Measurements from ENCODE around the gene SIL1. TPM values are rescaled to one million over a fixed set of nuclear protein-coding genes. Genes with fewer than 3 reads are reported as not detected.

The SIL1 gene
- total and polyA plus RNA-seq, 2 donors (not counting 3 experiments of a cell fraction or from before 2014, with no cell fraction given), result 47.6 to 67.2 TPM

GRCh38 chr5:139186752-139187326 is 11.3 kb downstream of the SIL1 start:
- ChIA-PET POLR2A (no interaction called here), CTCF (no interaction called here)
- TF ChIP-seq MYC (IDR thresholded peaks at IDR 0.05; ENCODE audit: low read depth, low read length) (no peak), POLR2A (IDR thresholded peaks at IDR 0.05; ENCODE audit: low read depth, low read length) (no peak), POLR2AphosphoS5 (IDR thresholded peaks at IDR 0.05; ENCODE audit: insufficient read depth, low read depth, low read length) (no peak), GATA2 (IDR thresholded peaks at IDR 0.05; ENCODE audit: insufficient read depth, insufficient read length, low read depth, low read length) (no peak), EZH2 (IDR thresholded peaks at IDR 0.05; ENCODE audit: borderline replicate concordance, low read depth, low read length, severe bottlenecking) (no peak), JUN (IDR thresholded peaks at IDR 0.05; ENCODE audit: borderline replicate concordance, insufficient read depth, insufficient read length, low read depth) (no peak), MAX (IDR thresholded peaks at IDR 0.05; ENCODE audit: insufficient read depth, insufficient read length) (no peak), CTCF (IDR thresholded peaks at IDR 0.05; ENCODE audit: extremely low read depth in 1 of 2, insufficient read depth in 1 of 2, low read depth in 1 of 2, low read length in 2 of 2) (no peak), FOS (IDR thresholded peaks at IDR 0.05; ENCODE audit: borderline replicate concordance, insufficient read depth, low read length) (no peak)
- Histone ChIP-seq H3K27me3 (ENCODE audit: control insufficient read depth in 2 of 2, insufficient read depth in 2 of 2, low read length in 2 of 2) (no peaks in the 10 kb centered on the region), H3K9ac (replicated peaks; ENCODE audit: extremely low read depth, insufficient read depth, low read length) (no peak overlapping the region), H3K4me1 (ENCODE audit: control insufficient read depth, extremely low read depth, insufficient read depth, low read length) (no peaks in the 10 kb centered on the region), H3K4me2 (ENCODE audit: insufficient read depth, low read length) (no peak overlapping the region), H3K36me3 (ENCODE audit: control insufficient read depth in 2 of 2, extremely low read depth in 1 of 2, insufficient read depth in 2 of 2, low read length in 2 of 2) (no peaks in the 10 kb centered on the region), H3K9me3 (replicated peaks; ENCODE audit: control insufficient read depth, insufficient read depth, low read length) (no peaks in the 10 kb centered on the region), H3K4me3 (replicated peaks in 1 of 3; ENCODE audit: insufficient read depth in 1 of 3, low read depth in 1 of 3, low read length in 3 of 3) (no peak overlapping the region), H2AFZ (ENCODE audit: low read depth, low read length) (no peak overlapping the region), H3K9me1 (replicated peaks; ENCODE audit: control insufficient read depth, extremely low read depth, insufficient read depth, low read length) (no peaks in the 10 kb centered on the region), H4K20me1 (replicated peaks; ENCODE audit: control insufficient read depth, extremely low read depth, insufficient read depth, low read length) (no peaks in the 10 kb centered on the region), H3K27ac (ENCODE audit: insufficient read depth, low read depth, low read length) (no peak overlapping the region), H3K79me2 (ENCODE audit: control insufficient read depth, insufficient read depth, low read length) (peaks cover 3% of the 10 kb centered on the region)
- BruUV-seq (replicated peaks), result no TSS peak
- dilution Hi-C loops (cut with MboI; ENCODE audit: extremely low pct_ligation_motif_present, low sequenced_read_pairs) (no loop called here), intact Hi-C loops (cut with micrococcal nuclease) (no loop called here)
- FAIRE-seq (no peak), DNase-seq (ENCODE audit: low read depth, low spot score) (no peak)
